Neural crest cell (in vitro differentiated cells): ENCODE data around the gene PCOLCE2. TPM values are rescaled to one million over a fixed set of nuclear protein-coding genes. Genes with fewer than 3 reads are reported as not detected.

ENCODE experiments used
- DNase-seq: peaks from one replicate; pipeline ENCODE4 v3.0.0; 2021; ENCODE audit warnings: low read depth, mixed read lengths, low spot score
- H3K27ac Mint-ChIP-seq: one replicate; pipeline ENCODE4 v1.8.0; 2021; ENCODE audit warnings: mild to moderate bottlenecking, mixed read lengths; ENCODE audit not compliant: unreplicated experiment
- H3K27me3 Mint-ChIP-seq: 2 replicates; pipeline ENCODE4 v1.8.0; 2021; ENCODE audit warnings: low read depth, mild to moderate bottlenecking, mixed read lengths
- H3K36me3 Mint-ChIP-seq: 2 replicates; pipeline ENCODE4 v1.8.0; 2021; ENCODE audit warnings: low read depth, mild to moderate bottlenecking, mixed read lengths
- H3K4me1 Mint-ChIP-seq: 2 replicates; pipeline ENCODE4 v1.8.0; 2021; ENCODE audit warnings: mixed read lengths
- H3K4me3 Mint-ChIP-seq: one replicate; pipeline ENCODE4 v1.8.0; 2021; ENCODE audit warnings: mild to moderate bottlenecking, mixed read lengths
- H3K9me3 Mint-ChIP-seq: 2 replicates; pipeline ENCODE4 v1.8.0; 2021; ENCODE audit warnings: mixed read lengths
- CTCF ChIP-seq: fragments of 200-600 bp; sonication (generic); conservative IDR thresholded peaks from 2 replicates; pipeline ENCODE4 v1.5.0; 2021; ENCODE audit warnings: antibody characterized with exemption, mild to moderate bottlenecking
- total RNA-seq: library from RNA; stranded (reverse); gene quantifications from 2 replicates; pipeline ENCODE4 v1.2.1, GENCODE V29; 2021

PCOLCE2 gene
- total RNA-seq, 1 donor from 2014 or later, result 4.9 TPM

GRCh38 chr3:142808103-142808917, 80.6 kb downstream of the PCOLCE2 start:
- no peak overlapping the region for H3K4me3 Mint-ChIP-seq
- H3K9me3 Mint-ChIP-seq, result no peaks in the 10 kb centered on the region
- H3K36me3 Mint-ChIP-seq, result peaks cover 7% of the 10 kb centered on the region
- no peaks in the 10 kb centered on the region for H3K27me3 Mint-ChIP-seq
- no peak for DNase-seq
- TF ChIP-seq CTCF, result no peak
- H3K27ac Mint-ChIP-seq, result peak overlapping the region; percentile 70
- peaks cover 12% of the 10 kb centered on the region for H3K4me1 Mint-ChIP-seq

GRCh38 chr3:142802891-142803290, 86.0 kb downstream of the PCOLCE2 start:
- no peak overlapping the region for H3K4me3 Mint-ChIP-seq
- no peaks in the 10 kb centered on the region for H3K27me3 Mint-ChIP-seq
- no peaks in the 10 kb centered on the region for H3K9me3 Mint-ChIP-seq
- no peak overlapping the region for H3K27ac Mint-ChIP-seq
- TF ChIP-seq CTCF, result no peak
- no peak for DNase-seq
- no peaks in the 10 kb centered on the region for H3K36me3 Mint-ChIP-seq
- peaks cover 3% of the 10 kb centered on the region for H3K4me1 Mint-ChIP-seq

GRCh38 chr3:142801746-142802145, 87.1 kb downstream of the PCOLCE2 start:
- H3K9me3 Mint-ChIP-seq, result no peaks in the 10 kb centered on the region
- H3K27ac Mint-ChIP-seq, result no peak overlapping the region

DNA sequence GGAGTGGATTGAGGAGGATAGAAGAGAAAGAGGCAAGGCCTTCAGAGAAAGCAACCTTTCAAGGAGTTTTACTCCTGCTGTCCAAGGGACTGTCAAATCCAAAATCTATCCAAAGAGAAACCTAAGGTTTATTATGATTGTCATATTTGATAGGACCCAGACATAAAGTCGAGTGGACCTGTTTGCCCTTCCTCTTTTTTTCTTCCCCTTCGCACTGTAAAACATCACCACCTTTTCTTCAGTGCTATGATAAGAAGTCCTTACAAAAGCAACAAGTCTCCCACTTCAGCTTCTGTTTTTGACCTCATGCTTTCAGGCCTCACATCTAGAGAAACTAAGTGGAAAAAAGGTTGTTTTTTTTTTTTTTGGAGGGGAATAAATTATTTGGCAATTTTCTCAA, 92.1 kb downstream of the PCOLCE2 start:
- Mint-ChIP-seq H3K4me3 (no peak overlapping the region), H3K27ac (no peak overlapping the region), H3K9me3 (no peaks in the 10 kb centered on the region), H3K4me1 (no peaks in the 10 kb centered on the region), H3K27me3 (no peaks in the 10 kb centered on the region), H3K36me3 (peaks cover 7% of the 10 kb centered on the region)
- no peak for DNase-seq
- no peak for TF ChIP-seq CTCF

More at GRCh38 chr3:142801746-142802145, 87.1 kb downstream of the PCOLCE2 start:
- Mint-ChIP-seq H3K36me3 (no peaks in the 10 kb centered on the region), H3K4me1 (peaks cover 3% of the 10 kb centered on the region), H3K27me3 (no peaks in the 10 kb centered on the region), H3K4me3 (no peak overlapping the region)
- DNase-seq, result no peak
- no peak for TF ChIP-seq CTCF

- H3K4me1 Mint-ChIP-seq, result no peaks in the 10 kb centered on the region
- no peak for DNase-seq
- H3K27ac Mint-ChIP-seq, result no peak overlapping the region
- no peak for TF ChIP-seq CTCF
- H3K4me3 Mint-ChIP-seq, result no peak overlapping the region
- H3K36me3 Mint-ChIP-seq, result peaks cover 7% of the 10 kb centered on the region
- no peaks in the 10 kb centered on the region for H3K27me3 Mint-ChIP-seq
- no peaks in the 10 kb centered on the region for H3K9me3 Mint-ChIP-seq
Measured at GRCh38 chr3:142795332-142795731, 93.6 kb downstream of the PCOLCE2 start.
